Loucy (cell line): ENCODE data around the gene MSL1.

Experiments
- H2AFZ ChIP-seq: fragments of 200-600 bp; sonication (generic); 2 replicates; pipeline ENCODE4 v1.6.0; 2016; ENCODE audit warnings: antibody characterized with exemption, mild to moderate bottlenecking, low read length, moderate library complexity
- H3F3A ChIP-seq: fragments of 200-600 bp; 2 replicates; pipeline ENCODE4 v1.6.0; 2016; ENCODE audit warnings: antibody characterized with exemption, low read depth, mild to moderate bottlenecking
- H3K27me3 ChIP-seq: fragments of 200-600 bp; sonication (generic); 2 replicates; pipeline ENCODE4 v1.6.1; 2014; ENCODE audit warnings: low read length, mild to moderate bottlenecking; ENCODE audit not compliant: insufficient read depth, poor library complexity, severe bottlenecking
- H3K36me3 ChIP-seq: fragments of 200-600 bp; sonication (generic); 2 replicates; pipeline ENCODE4 v1.6.1; 2016; ENCODE audit warnings: low read length; ENCODE audit not compliant: insufficient read depth
- H3K4me1 ChIP-seq: fragments of 200-600 bp; sonication (generic); 2 replicates; pipeline ENCODE4 v1.5.1; 2014; ENCODE audit warnings: low read length, mild to moderate bottlenecking; ENCODE audit not compliant: insufficient read depth, poor library complexity, severe bottlenecking
- H3K4me2 ChIP-seq: fragments of 200-600 bp; sonication (generic); 2 replicates; pipeline ENCODE4 v1.6.0; 2014; ENCODE audit warnings: antibody characterized with exemption, low read length, low read depth, mild to moderate bottlenecking; ENCODE audit not compliant: poor library complexity, severe bottlenecking
- H3K4me3 ChIP-seq: fragments of 200-600 bp; sonication (generic); 2 replicates; pipeline ENCODE4 v1.5.1; 2014; ENCODE audit warnings: low read length, mild to moderate bottlenecking, mixed read lengths; ENCODE audit not compliant: poor library complexity, severe bottlenecking
- H3K79me2 ChIP-seq: fragments of 200-600 bp; sonication (generic); 2 replicates; pipeline ENCODE4 v1.6.1; 2014; ENCODE audit warnings: low read length; ENCODE audit not compliant: insufficient read depth
- H3K9ac ChIP-seq: fragments of 200-600 bp; sonication (generic); 2 replicates; pipeline ENCODE4 v1.6.0; 2014; ENCODE audit warnings: mild to moderate bottlenecking, low read depth, low read length, moderate library complexity; ENCODE audit not compliant: poor library complexity, severe bottlenecking
- H3K9me2 ChIP-seq: fragments of 200-600 bp; sonication (generic); replicated peaks from 2 replicates; pipeline ENCODE4 v1.6.1; 2016; ENCODE audit warnings: low read depth, low read length, mixed read lengths
- H3K9me3 ChIP-seq: fragments of 200-600 bp; sonication (generic); 2 replicates; pipeline ENCODE4 v1.6.1; 2014; ENCODE audit warnings: mild to moderate bottlenecking, antibody characterized with exemption, low read length, low read depth; ENCODE audit not compliant: insufficient read depth
- H4K20me1 ChIP-seq: fragments of 200-600 bp; sonication (generic); 2 replicates; pipeline ENCODE4 v1.6.0; 2014; ENCODE audit warnings: antibody characterized with exemption, low read length, mild to moderate bottlenecking; ENCODE audit not compliant: insufficient read depth, poor library complexity, severe bottlenecking
- EZH2phosphoT487 ChIP-seq: fragments of 200-600 bp; IDR thresholded peaks from 2 replicates; pipeline ENCODE4 v1.6.1; 2018; ENCODE audit warnings: antibody characterized with exemption, mild to moderate bottlenecking, moderate library complexity, borderline replicate concordance
- TF ChIP-seq, protein P1 (sequence below): fragments of 200-600 bp; sonication (generic); conservative IDR thresholded peaks from 2 replicates; pipeline ENCODE4 v1.5.1; 2014; ENCODE audit warnings: mild to moderate bottlenecking, antibody characterized with exemption, low read length

MSL1 gene

GRCh38 chr17:40097931-40098845 is 23.6 kb upstream of the MSL1 start:
- Histone ChIP-seq H3K79me2 (peaks cover 11% of the 10 kb centered on the region; the same call in 1 of the 2 replicates), H3K4me3 (peak overlapping the region; percentile 80), H3K4me1 (peaks cover 58% of the 10 kb centered on the region), H3K4me2 (peak overlapping the region; percentile 96), H3K9ac (peak overlapping the region; percentile 63), H3K27me3 (no peaks in the 10 kb centered on the region), H3K9me2 (no peaks in the 10 kb centered on the region), H3K36me3 (no peaks in the 10 kb centered on the region; the same call in 1 of the 2 replicates), H3F3A (no peaks in the 10 kb centered on the region), H2AFZ (peak overlapping the region; percentile 68), H4K20me1 (peaks cover 7% of the 10 kb centered on the region), H3K9me3 (no peaks in the 10 kb centered on the region)
- TF ChIP-seq, protein P1, sequence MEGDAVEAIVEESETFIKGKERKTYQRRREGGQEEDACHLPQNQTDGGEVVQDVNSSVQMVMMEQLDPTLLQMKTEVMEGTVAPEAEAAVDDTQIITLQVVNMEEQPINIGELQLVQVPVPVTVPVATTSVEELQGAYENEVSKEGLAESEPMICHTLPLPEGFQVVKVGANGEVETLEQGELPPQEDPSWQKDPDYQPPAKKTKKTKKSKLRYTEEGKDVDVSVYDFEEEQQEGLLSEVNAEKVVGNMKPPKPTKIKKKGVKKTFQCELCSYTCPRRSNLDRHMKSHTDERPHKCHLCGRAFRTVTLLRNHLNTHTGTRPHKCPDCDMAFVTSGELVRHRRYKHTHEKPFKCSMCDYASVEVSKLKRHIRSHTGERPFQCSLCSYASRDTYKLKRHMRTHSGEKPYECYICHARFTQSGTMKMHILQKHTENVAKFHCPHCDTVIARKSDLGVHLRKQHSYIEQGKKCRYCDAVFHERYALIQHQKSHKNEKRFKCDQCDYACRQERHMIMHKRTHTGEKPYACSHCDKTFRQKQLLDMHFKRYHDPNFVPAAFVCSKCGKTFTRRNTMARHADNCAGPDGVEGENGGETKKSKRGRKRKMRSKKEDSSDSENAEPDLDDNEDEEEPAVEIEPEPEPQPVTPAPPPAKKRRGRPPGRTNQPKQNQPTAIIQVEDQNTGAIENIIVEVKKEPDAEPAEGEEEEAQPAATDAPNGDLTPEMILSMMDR = no peak
- no peak for TF ChIP-seq EZH2phosphoT487

- Histone ChIP-seq H3K4me2 (peak overlapping the region; percentile 96), H4K20me1 (peaks cover 7% of the 10 kb centered on the region), H3K27me3 (no peaks in the 10 kb centered on the region), H3F3A (no peaks in the 10 kb centered on the region), H3K36me3 (no peaks in the 10 kb centered on the region; the same call in 1 of the 2 replicates), H2AFZ (peak overlapping the region; percentile 68), H3K9ac (peak overlapping the region; percentile 66), H3K9me2 (no peaks in the 10 kb centered on the region), H3K9me3 (no peaks in the 10 kb centered on the region), H3K4me1 (peaks cover 65% of the 10 kb centered on the region), H3K79me2 (peaks cover 11% of the 10 kb centered on the region; the same call in 1 of the 2 replicates), H3K4me3 (peak overlapping the region; percentile 80)
- TF ChIP-seq, protein P1 = no peak
- no peak for TF ChIP-seq EZH2phosphoT487
These were observed 22.7 kb upstream of the MSL1 start for GRCh38 chr17:40098846-40099618.

GRCh38 chr17:40099619-40100418 is 22.0 kb upstream of the MSL1 start:
- peaks cover 7% of the 10 kb centered on the region for H4K20me1 ChIP-seq
- H3K36me3 ChIP-seq = no peaks in the 10 kb centered on the region; the same call in 1 of the 2 replicates
- H3K9ac ChIP-seq = peak overlapping the region; percentile 66
- no peaks in the 10 kb centered on the region for H3K27me3 ChIP-seq
- peak overlapping the region; percentile 84 for H2AFZ ChIP-seq
- H3K9me2 ChIP-seq = no peaks in the 10 kb centered on the region
- peaks cover 11% of the 10 kb centered on the region; the same call in 1 of the 2 replicates for H3K79me2 ChIP-seq
- H3K4me2 ChIP-seq = peak overlapping the region; percentile 96
- TF ChIP-seq EZH2phosphoT487 = no peak
- TF ChIP-seq, protein P1 = no peak
- H3K4me1 ChIP-seq = peaks cover 66% of the 10 kb centered on the region
- H3K9me3 ChIP-seq = no peaks in the 10 kb centered on the region
- no peaks in the 10 kb centered on the region for H3F3A ChIP-seq
- peak overlapping the region; percentile 80 for H3K4me3 ChIP-seq
